DLD1 (cell line): ENCODE measurements around the gene PRKAR2B.
"Not testable (repeated sequence)": the region's sequence is repeated elsewhere in the genome, so short reads cannot be mapped to it uniquely, and the experiment has no call there.

Experiments
- in situ Hi-C: cut with HindIII; loops from 2 replicates; pipeline ENCODE4 v1.10.0; 2017; ENCODE audit warnings: low sequenced_read_pairs

The PRKAR2B gene

DNA sequence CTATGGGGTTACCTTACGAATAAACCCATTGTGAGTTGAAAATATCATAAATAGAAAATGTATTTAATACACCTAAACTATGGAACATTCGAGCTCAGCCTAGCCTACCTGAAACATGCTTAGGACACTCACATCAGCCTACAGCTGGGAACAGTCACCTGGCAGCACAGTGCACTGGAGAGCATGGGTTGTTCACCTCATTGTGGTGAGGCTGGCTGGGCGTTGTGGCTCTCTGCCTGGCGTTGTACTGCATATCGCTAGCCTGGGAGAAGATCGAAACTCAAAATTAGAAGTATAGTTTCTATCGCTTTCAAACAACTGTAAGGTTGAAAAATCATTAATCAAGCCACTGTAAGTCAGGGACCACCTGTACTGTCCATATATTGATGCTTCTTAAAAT, 107.0 kb downstream of the PRKAR2B start:
- in situ Hi-C loops, result no loop called here

DNA sequence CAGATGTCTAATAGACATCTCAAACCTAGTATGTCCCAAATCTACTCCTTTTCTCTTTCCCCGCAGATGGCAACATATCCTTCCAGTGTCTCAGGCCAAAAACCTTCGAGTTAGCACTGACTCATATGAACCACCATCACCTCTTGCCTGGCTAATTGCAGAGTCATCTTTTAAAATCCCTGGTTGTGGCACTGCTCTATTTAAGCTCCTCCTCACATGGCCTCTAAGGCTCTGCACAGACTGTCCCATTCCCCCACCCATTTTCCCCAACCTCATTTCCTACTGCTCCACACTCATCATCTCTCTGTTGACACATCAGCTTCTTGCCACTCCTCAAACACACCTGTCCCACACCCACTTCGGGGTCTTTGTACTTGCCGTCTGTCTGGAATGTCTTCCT, 107.5 kb downstream of the PRKAR2B start:
- in situ Hi-C loops, result no loop called here

DNA sequence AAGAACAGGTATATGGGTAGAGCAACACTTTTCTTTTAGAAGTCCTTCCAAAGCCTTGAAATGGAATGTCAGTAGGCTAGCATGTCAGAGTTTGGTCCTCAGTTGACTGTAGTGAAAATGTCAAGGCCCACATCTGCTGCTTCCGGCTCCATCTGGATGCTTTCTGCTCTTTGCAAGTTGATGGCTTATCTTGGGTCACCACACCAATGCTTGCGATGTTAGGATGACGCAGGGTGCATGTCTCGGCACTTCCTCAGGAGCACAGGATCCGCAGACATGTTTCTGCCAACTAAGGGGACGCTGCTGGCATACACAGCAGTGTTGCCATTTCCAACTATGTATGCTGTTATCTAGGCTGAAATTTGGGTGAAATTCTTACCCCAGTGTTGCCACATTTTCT, 110.3 kb downstream of the PRKAR2B start:
- in situ Hi-C loops, result no loop called here

DNA sequence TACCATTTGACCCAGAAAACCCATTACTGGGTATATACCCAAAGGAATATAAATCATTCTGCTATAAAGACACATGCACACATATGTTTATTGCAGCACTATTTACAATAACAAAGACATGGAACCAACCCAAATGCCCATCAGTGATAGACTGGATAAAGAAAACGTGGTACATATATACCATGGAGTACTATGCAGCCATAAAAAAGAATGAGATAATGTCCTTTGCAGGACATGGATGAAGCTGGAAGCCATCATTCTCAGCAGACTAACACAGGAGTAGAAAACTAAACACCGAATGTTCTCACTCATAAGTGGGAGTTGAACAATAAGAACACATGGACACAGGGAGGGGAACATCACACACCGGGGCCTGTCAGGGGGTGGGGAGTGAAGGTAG, 111.2 kb downstream of the PRKAR2B start:
- in situ Hi-C loops, result not testable (repeated sequence)

DNA sequence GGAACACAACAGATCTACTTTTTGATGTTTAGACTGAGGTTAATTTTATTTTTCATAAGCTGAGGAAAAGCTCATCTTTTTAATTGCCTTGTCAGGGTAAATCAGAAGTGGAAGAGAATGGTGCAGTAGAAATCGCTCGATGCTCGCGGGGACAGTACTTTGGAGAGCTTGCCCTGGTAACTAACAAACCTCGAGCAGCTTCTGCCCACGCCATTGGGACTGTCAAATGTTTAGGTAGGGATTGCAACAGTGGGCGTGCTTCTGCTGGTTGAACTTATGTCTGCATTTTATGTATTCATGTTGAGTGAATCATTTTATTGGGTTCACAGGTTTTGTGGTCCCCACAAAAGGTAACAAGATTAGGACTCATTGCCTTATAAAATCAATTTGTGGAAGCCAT, 112.6 kb downstream of the PRKAR2B start:
- in situ Hi-C loops, result no loop called here

DNA sequence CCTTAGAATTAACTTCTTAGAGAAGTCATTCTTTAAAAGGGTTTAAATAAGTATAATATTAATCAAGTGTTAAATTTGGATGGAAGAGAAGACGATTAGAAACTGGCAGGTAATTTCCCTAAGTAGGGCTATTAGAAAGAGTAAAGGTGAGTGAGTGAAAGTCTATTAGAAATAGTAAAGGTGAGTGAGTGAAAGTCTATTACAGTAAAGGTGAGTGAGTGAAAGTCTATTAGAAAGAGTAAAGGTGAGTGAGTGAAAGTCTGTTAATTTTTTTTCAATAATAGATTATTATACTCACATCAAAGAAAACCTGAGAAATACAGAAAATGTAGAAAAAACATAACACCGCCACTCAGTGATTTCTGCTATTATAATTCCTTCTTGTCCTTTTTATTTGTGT, 113.5 kb downstream of the PRKAR2B start:
- in situ Hi-C loops, result no loop called here

DNA sequence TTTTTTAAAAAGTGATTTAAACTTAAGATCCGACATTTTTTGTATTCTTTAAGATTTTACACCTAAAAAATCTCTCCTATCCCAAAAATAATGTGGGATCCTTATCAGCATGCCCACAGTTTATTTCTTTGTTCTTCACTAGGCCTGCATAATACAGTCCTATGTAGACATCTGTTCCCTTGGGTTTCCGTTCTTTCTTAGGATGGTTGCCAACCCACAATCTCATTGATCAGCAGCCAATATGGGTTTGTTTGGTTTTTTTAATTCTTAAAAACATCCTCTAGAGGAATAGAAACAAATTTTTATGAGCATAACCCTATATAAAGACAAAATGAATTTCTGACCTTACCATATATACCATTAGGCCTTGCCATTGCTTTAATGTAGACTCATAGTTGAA, 115.9 kb downstream of the PRKAR2B start:
- in situ Hi-C loops, result no loop called here

DNA sequence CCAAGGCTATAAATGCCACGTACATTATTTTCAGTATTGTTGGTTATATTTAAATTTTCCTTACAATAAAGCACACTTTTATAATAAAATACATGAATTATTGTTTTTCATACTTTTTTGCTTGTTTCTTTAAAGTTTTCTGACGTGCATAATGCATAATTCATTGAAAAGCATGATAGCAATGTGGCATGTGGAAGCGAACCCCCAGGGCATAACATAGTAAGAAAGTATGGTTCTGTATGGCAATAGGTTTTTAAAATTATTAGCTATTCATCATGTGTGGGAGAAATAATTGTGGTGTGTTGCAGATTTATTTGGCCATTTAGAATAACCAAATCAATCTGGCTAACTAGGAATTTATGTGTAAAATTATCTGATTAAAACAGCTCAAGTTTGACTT, 116.9 kb downstream of the PRKAR2B start:
- in situ Hi-C loops, result no loop called here

DNA sequence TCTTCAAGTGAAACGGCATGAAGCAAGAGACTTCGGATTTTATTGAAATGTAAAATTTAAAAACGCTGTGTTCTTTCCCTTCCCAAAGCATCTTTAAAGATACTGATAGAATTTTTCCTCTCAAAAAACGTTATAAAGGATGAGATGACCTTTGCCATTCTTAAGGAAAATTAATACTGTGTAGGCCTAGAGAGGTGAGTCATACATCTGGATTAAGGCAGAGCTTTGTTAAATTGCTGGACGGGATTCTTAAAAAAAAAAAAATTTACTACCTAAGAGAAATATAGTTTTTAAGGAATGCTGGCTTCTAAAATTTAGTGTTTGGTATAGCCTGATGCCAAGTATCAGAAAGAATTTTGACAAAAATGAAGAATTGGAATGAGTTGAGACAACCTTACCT, 118.0 kb downstream of the PRKAR2B start:
- in situ Hi-C loops, result no loop called here

DNA sequence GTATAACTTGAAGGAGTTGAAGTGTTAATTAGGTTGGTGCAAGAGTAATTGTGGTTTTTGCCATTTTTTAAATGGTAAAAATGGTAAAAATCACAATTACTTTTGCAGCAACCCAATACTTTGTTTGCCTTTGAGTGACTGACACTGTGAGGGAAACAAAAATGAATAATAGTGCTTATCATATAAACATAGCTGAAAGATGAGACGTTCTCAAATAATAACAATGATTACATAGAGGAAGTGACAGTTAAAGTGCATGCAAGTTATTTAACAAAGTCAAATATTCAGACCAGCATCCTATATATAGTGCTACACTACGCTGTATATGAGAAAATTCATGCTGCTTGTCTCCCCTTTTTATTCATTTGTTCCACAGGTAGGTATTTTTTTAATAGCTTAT, 119.6 kb downstream of the PRKAR2B start:
- in situ Hi-C loops, result no loop called here

DNA sequence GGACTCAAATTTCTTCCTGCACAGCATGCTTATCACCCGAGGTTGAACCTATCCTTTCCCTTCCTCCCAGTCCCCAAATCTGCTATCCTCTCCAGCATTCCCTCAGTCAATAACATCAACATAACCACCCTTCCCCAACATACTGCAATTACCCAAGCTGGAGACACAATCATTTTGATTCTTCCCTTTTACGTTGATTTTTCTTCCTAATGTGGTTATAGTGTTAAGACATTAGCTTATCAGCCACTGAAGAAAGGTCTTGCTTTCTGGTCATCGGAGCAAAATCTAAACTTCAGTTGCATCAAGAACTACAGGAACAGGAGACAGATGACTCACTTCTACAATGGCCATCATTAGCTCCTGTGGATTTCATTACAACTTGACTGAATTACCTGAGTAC, 120.8 kb downstream of the PRKAR2B start:
- in situ Hi-C loops, result no loop called here

DNA sequence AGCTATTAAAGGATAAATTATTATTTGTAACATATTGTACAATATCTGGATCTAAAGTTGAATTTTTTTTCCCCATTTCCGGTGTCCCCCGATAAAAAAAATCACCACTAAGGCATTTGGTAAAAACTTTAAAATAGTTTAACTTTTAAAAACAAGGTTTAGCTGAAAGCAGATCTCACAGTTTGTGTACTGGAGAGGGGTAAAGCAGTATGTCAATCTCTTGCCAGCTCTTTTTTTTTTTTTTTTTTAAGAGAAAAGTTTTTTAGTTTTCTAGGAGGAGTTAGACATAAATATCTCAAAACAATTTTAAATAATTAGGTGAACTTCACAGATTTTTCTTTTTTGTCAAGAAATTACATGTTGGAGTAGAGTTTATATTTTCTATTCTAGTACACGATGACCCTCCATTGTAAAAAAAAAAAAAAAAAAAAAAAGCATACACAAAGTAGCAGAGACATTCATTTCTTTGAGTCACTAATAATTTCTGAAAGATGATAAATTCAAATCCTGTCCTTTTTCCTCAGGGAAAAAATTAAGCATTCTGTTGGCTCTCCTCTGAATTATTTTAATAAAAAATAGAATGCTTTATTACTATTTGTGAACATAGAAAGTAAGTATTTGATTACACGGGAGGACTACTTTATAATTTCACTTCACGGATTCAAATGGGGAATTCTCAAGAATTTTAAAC, 122.4 kb downstream of the PRKAR2B start:
- in situ Hi-C loops, result no loop called here

DNA sequence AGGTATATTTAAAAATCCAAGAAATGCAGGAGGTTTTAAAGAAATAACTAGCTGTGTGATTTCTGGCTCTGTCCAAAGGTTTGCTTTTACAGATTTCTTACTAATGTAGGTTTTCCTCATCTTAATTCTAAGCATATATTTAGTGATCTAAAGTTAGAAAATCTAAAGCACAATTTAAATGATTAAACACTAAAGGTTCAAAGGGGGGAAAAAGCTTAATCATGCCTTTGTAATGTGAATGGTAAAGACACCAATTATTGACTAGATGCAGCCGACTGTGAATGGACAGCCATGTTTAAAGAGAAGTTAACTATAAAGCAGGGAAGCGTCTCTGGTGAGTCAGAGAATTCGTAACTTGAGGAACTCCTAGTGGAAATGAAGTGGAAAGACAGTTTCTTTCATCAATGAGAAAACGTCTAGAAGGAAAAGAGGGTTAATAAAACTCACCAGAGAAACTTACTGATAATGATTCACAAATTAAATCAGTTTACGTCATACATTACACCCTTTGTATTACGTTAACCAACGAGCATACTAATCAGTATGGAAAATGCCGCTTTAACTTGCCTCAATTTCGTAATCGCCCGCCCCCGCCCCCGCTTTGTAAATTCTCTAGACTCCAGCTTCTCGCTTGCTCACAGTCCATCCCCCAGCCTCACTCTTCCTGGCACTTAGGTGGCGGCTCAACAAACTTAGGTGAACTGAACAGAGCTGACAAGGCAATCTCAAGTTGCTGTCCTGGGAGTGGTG, 123.2 kb downstream of the PRKAR2B start:
- in situ Hi-C loops, result no loop called here

DNA sequence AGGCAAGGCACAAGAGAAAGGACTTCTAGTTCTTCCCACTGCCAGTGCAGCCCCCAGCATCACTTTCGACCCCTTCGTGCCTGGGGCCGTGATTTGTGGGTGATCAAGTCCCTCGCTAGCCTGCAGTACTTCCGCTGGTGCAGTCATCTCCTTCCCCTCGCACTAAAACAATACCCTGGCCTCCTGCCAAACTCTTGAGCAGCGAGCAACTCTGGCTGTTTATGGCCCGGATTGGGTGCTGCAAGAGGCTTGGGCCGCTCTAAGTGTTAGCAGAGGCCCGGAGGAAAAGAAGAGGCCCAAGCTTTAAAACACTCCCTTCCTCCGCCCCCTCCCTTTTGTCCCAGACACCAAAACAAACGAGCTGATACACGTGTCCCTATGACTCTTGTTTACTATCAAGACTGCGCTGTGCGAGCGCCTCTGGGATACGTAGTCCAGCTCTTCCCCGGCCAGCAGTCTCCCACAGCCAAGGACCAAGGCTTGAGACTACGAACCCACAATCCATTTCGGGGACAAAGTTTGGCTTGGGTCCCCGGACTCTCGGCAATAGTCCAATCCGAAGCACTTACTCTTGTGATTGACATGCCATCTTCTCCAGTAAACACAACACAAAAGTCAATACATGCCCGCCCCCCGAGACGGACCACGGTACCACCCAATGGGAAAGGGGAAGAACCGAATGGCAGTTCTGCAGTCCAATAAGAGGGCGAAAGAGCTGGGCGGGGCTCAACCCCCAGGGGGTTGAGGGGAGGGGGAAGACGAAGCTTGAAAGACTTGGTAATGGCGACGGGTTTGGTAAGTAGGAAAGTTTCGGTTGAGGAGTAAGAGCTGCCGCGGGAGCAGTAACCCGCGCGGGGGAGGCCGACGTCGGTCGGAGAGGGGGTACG, 124.0 kb downstream of the PRKAR2B start, which contains the start of gene HBP1:
HBP1 (plus strand) TSS at position 771 of the 887 bp plus-strand sequence. CDS start 10,891 bp downstream, outside the sequence.
- in situ Hi-C loops, result no loop called here

DNA sequence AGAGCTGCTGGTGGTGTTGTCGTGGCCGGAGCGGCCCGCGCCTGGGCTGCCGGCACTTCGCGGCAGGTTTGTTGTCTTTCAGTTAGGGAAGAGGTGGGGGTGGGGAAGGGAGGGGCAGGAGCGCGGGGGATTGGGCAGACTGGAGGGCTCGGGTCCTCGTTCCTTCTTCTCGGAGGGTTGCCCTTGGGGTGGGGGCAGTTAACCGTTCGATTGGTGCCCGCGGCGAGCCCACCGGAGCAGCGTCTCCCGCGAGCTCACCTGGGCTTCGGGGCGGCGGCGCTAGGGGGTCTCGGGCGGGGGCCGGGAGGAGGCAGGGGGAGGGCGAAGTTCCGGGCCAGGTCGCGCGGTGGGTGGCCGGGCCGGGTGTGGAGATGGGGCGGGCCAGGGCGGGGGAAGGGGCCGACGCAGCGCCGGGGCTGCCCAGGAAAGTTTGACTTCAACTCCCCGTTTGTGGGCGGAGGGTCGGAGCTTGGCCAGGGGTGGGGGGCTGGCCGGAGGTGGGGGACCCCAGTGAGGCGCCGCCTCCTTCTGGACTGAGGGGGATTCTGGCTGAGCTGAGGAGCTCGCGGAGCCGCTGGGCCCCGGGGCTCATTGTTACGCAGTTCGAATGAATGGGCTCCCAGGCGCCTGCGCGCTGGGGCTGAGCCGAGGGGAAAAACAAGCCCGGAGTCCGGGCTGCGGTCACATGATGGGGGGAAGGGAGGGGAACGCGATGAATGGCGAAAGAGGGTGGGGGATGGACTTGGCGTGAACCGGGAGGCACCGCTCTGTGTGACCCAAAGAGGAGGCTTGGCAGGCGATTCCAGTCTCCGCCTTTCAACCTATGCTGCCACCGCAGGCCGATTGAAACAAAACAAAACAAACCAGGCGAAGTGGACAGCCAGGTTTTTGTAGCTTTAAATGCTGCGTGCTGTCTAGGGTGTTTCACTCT, 124.9 kb downstream of the PRKAR2B start:
- in situ Hi-C loops, result no loop called here

DNA sequence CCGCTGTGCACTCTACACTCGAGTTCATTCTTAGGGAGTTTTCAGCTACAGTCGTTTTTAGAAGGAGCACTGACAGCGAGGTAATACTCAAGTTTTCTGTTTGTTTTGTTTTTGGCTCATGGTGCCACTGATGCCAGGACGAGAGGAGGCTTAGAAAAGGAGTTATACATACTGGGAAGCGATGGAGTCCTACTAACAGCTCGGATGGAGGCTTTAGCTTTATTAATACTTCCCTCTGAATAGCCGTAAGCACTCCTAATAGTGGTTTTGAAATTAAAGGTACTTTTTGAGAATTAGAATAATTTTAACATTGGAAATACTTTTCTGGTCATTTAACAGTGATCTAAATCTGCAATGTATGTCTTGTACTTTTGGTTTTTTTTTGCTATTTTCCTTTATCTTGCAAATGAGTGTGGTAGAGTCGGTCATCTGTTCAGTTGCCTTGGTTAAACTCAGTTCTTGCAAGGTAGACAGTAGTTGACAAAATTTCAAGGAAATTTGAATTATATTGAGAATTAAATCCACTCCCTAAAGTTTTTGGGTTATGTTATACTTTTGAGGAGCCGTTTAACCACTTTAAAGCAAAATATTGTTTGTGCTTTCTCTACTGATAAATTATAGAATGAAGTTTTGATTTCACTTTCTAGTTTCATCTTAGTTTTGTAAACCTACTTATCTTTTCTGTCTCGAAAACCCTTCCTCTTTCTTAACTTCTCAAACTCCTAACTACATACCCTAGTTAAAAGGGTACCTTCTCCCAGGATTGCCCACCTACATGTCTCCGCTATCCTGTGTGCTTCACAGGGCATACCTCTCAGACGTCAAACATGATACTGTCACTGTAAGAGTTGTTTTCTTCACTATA, 125.8 kb downstream of the PRKAR2B start:
- in situ Hi-C loops, result no loop called here

DNA sequence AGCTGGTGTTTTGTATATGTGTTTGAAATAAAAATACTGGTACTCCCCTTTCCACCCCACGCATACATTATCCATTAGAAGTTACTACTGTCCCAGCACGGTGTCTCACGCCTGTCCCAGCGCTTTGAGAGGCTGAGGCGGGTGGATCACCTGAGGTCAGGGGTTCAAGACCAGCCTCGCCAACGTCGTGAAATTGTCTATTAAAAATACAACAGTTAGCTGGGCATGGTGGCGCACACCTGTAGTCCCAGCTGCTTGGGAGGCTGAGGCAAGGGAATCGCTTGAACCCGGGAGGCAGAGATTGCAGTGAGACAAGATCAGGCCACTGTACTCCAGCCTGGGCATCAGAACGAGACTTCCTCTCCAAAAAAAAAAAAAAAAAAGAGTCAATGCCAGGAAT, 127.0 kb downstream of the PRKAR2B start:
- in situ Hi-C loops, result no loop called here

DNA sequence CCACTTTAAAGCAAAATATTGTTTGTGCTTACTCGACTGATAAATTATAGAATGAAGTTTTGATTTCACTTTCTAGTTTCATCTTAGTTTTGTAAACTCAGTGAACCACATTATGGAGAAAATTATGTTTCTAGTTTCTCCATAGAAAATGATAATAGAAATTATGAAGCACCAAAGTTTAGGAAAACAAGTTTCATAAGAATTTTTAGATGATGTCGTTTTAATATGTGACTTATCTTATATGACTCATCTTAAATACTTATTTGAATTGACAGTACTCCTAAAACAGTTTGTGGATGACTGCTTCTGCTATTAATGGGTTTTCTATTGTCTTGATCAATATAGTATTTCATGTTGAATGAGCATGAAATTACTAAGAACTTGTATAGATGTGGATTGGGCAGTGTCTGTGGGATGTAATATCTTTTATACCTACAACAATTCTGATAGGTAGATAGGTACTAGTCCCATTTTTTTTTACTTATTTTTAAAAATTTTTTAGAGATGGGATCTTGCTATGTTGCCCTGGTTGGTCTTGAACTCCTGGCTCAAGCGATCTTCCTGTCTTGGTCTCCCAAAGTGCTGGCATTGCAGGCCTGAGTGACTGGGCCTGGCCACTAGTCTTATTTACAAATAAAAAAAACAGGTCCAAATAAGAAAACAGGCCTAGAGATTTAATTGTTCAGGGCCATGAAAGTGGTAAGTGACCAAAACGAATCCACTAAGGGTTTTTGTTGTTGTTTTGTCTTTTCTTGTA, 127.9 kb downstream of the PRKAR2B start:
- in situ Hi-C loops, result no loop called here

DNA sequence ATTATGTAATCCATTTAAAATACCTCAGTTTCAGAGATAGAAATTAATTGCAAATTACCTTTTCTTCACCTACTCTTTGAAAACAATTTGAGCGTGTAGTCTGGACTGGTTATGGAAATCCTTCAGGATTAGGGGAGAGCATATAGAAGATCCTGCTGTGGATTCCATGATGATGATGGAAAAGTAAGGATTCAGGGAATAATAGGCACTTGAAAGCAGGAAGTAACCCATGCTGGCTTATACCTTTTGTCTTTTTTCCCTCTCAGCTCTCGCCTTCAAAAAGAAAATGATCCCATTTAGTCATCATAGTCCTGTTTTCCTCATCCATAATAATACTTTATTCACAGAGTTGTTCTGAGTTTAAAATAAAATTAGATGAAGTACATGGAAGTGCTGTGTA, 128.7 kb downstream of the PRKAR2B start:
- in situ Hi-C loops, result no loop called here
